MM.1S (cell line): ENCODE results near the gene TUBA4A.

ENCODE experiments used
- DNase-seq: peaks from one replicate; pipeline ENCODE4 v3.0.0-alpha.2; 2015
- H2AFZ ChIP-seq: fragments of 300-600 bp; sonication (generic); 2 replicates; pipeline ENCODE4 v1.6.0; 2016; ENCODE audit warnings: antibody characterized with exemption, low read length
- H3F3A ChIP-seq: fragments of 300-600 bp; sonication (generic); 2 replicates; pipeline ENCODE4 v1.6.1; 2016; ENCODE audit warnings: mild to moderate bottlenecking, antibody characterized with exemption, low read length, moderate library complexity, mixed read lengths; ENCODE audit not compliant: insufficient read depth
- H3K27ac ChIP-seq: fragments of 300-600 bp; sonication (generic); 2 replicates; pipeline ENCODE4 v1.5.1; 2016; ENCODE audit warnings: mild to moderate bottlenecking, low read length
- H3K27me3 ChIP-seq: fragments of 300-600 bp; sonication (generic); replicated peaks from 2 replicates; pipeline ENCODE4 v1.6.0; 2016; ENCODE audit warnings: low read length; ENCODE audit not compliant: insufficient read depth
- H3K36me3 ChIP-seq: fragments of 300-600 bp; sonication (generic); replicated peaks from 2 replicates; pipeline ENCODE4 v1.6.1; 2016; ENCODE audit warnings: mild to moderate bottlenecking, low read length, mixed read lengths; ENCODE audit not compliant: insufficient read depth
- H3K4me1 ChIP-seq: fragments of 300-600 bp; sonication (generic); 2 replicates; pipeline ENCODE4 v1.6.1; 2016; ENCODE audit warnings: low read length, mixed read lengths
- H3K4me2 ChIP-seq: fragments of 300-600 bp; sonication (generic); 2 replicates; pipeline ENCODE4 v1.6.0; 2016; ENCODE audit warnings: low read depth, low read length
- H3K4me3 ChIP-seq: fragments of 300-600 bp; sonication (generic); 2 replicates; pipeline ENCODE4 v1.5.1; 2016; ENCODE audit warnings: low read length, mixed read lengths
- H3K79me2 ChIP-seq: fragments of 300-600 bp; sonication (generic); 2 replicates; pipeline ENCODE4 v1.6.1; 2016; ENCODE audit warnings: mixed run types, low read length, mixed read lengths
- H3K9ac ChIP-seq: fragments of 300-600 bp; sonication (generic); 2 replicates; pipeline ENCODE4 v1.6.1; 2016; ENCODE audit warnings: low read length, mixed read lengths
- H3K9me2 ChIP-seq: fragments of 300-600 bp; sonication (generic); replicated peaks from 2 replicates; pipeline ENCODE4 v1.6.1; 2016; ENCODE audit warnings: mild to moderate bottlenecking, low read length, mixed read lengths; ENCODE audit not compliant: insufficient read depth
- H3K9me3 ChIP-seq: fragments of 300-600 bp; sonication (generic); replicated peaks from 2 replicates; pipeline ENCODE4 v1.6.1; 2016; ENCODE audit warnings: mild to moderate bottlenecking, low read length, mixed read lengths; ENCODE audit not compliant: insufficient read depth
- H4K20me1 ChIP-seq: fragments of 300-600 bp; sonication (generic); 2 replicates; pipeline ENCODE4 v1.6.1; 2016; ENCODE audit warnings: mild to moderate bottlenecking, low read length, moderate library complexity, mixed read lengths; ENCODE audit not compliant: insufficient read depth
- CTCF ChIP-seq: fragments of 300-600 bp; sonication (generic); IDR thresholded peaks from 2 replicates; pipeline ENCODE4 v1.5.1; 2016; ENCODE audit warnings: antibody characterized with exemption, low read length, mixed read lengths
- EZH2 ChIP-seq: fragments of 300-600 bp; sonication (generic); optimal IDR thresholded peaks from 2 replicates; pipeline ENCODE3; 2017; ENCODE audit warnings: low read depth, mild to moderate bottlenecking, antibody characterized with exemption, low read length, mixed read lengths
- EZH2phosphoT487 ChIP-seq: fragments of 300-600 bp; sonication (generic); IDR thresholded peaks from 2 replicates; pipeline ENCODE4 v1.6.1; 2018; ENCODE audit warnings: antibody characterized with exemption, low read length

TUBA4A gene

DNA sequence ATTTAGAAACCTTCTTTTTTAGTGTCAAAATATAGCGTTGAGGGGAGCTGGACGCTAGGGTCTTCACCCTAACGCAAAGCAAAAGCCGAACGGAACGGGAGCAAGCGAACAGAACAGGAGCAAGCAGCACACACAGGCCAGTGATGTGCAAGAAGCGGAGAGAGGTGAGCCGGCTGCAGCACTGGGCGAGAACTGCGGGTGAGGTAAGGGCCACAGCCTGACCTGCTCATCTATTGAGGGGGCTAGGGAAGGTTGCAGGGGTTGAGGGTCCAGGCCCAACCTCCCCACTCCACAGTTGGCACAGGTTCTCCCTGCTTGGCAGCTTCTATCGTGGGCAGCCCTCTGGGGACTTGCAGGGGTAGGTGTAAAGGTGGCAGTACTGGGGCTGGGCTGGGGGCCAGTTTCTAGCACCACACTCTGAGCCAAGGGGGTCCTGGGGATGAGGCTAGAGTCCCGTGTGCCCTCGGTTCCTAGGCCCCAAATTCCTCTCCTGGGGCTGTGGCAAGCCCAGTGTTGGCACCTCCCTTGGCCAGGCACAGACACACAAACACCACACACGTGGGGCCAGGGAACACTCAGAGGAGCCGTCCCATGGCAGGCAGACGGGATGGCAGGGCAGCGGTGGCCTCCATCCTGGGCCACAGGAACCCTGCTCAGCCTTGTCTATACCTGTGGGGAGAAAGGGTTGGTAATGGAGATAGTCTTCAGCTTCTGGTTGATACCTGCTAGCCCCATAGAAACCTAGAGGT lies 33.8 kb downstream of the TUBA4A start:
- H3K27ac ChIP-seq: no peak overlapping the region
- H3K36me3 ChIP-seq: no peaks in the 10 kb centered on the region; the same call in 1 of the 2 replicates
- no peaks in the 10 kb centered on the region for H4K20me1 ChIP-seq
- no peak overlapping the region for H3K4me3 ChIP-seq
- H3K27me3 ChIP-seq: no peaks in the 10 kb centered on the region
- H3K9me2 ChIP-seq: no peaks in the 10 kb centered on the region
- peaks cover 13% of the 10 kb centered on the region for H3K4me1 ChIP-seq
- no peak overlapping the region for H2AFZ ChIP-seq
- H3F3A ChIP-seq: peaks cover 17% of the 10 kb centered on the region; the same call in 1 of the 2 replicates
- H3K9me3 ChIP-seq: no peaks in the 10 kb centered on the region
- peaks cover 6% of the 10 kb centered on the region; the same call in 1 of the 2 replicates for H3K79me2 ChIP-seq
- TF ChIP-seq EZH2phosphoT487 (no peak), CTCF (no peak), EZH2 (no peak)
- no peak for DNase-seq
- H3K9ac ChIP-seq: no peak overlapping the region
- no peak overlapping the region for H3K4me2 ChIP-seq

GRCh38 chr2:219218732-219219701 lies 34.7 kb downstream of the TUBA4A start, which contains the start of gene ABCB6:
Gene ABCB6 (minus strand): TSS chr2:219218958. CDS start chr2:219218673, 285 bp downstream.
- H3K9me2 ChIP-seq: no peaks in the 10 kb centered on the region
- H3K27ac ChIP-seq: peak within 1 kb of the TSS; percentile 59; the same call in 1 of the 2 replicates
- peak; percentile 94 for DNase-seq
- H3K79me2 ChIP-seq: peaks cover 6% of the 10 kb centered on the region; the same call in 1 of the 2 replicates
- H3K4me2 ChIP-seq: peak within 1 kb of the TSS; percentile 99
- no peaks in the 10 kb centered on the region for H3K9me3 ChIP-seq
- H3K27me3 ChIP-seq: no peaks in the 10 kb centered on the region
- peak within 1 kb of the TSS; percentile 78 for H2AFZ ChIP-seq
- H3K36me3 ChIP-seq: no peaks in the 10 kb centered on the region; the same call in 1 of the 2 replicates
- H3K4me3 ChIP-seq: peak within 1 kb of the TSS; percentile 76
- TF ChIP-seq EZH2 (no peak), EZH2phosphoT487 (no peak), CTCF (no peak)
- H3K9ac ChIP-seq: peak within 1 kb of the TSS; percentile 67
- peaks cover 17% of the 10 kb centered on the region; the same call in 1 of the 2 replicates for H3F3A ChIP-seq
- H4K20me1 ChIP-seq: no peaks in the 10 kb centered on the region
- peaks cover 13% of the 10 kb centered on the region for H3K4me1 ChIP-seq

- Histone ChIP-seq H3K27ac (peak overlapping the region; percentile 59; the same call in 1 of the 2 replicates), H3K36me3 (no peaks in the 10 kb centered on the region), H3K4me2 (peak overlapping the region; percentile 99), H3K4me3 (peak overlapping the region; percentile 76), H3K79me2 (peaks cover 6% of the 10 kb centered on the region; the same call in 1 of the 2 replicates), H3K9me3 (no peaks in the 10 kb centered on the region), H2AFZ (peak overlapping the region; percentile 78), H3K27me3 (no peaks in the 10 kb centered on the region), H3K9ac (peak overlapping the region; percentile 67), H3K4me1 (peaks cover 13% of the 10 kb centered on the region), H4K20me1 (no peaks in the 10 kb centered on the region), H3K9me2 (no peaks in the 10 kb centered on the region), H3F3A (peaks cover 17% of the 10 kb centered on the region; the same call in 1 of the 2 replicates)
- peak; percentile 40 for DNase-seq
- TF ChIP-seq CTCF (no peak), EZH2phosphoT487 (no peak), EZH2 (no peak)
Observed at GRCh38 chr2:219218217-219218731, 35.4 kb downstream of the TUBA4A start.
